ENCODE data around the gene SLC19A1. TPM values are rescaled to one million over a fixed set of nuclear protein-coding genes. Genes with fewer than 3 reads are reported as not detected.

The SLC19A1 gene
- 10 to 100 TPM; 10.8 to 13.7 TPM for total RNA-seq
- 5.7 to 11.6 reads per million in 2 donors for total RNA-seq

GRCh38 chr21:45542242-45542666, at the start of gene SLC19A1:
TSS of gene SLC19A1 (minus strand) at chr21:45542440. CDS start at chr21:45537959, 4,481 bp downstream.
- H3K27me3 Mint-ChIP-seq = no peaks in the 10 kb centered on the region
- H3K4me1 Mint-ChIP-seq = peaks cover 8% of the 10 kb centered on the region
- no peaks in the 10 kb centered on the region for H3K36me3 Mint-ChIP-seq (ENCODE audit: low read depth)
- H3K27ac Mint-ChIP-seq = no peak within 1 kb of the TSS
- no peaks in the 10 kb centered on the region for H3K9me3 ChIP-seq (ENCODE audit: control insufficient read depth, low read length, poor library complexity, severe bottlenecking)
- ATAC-seq (peak; percentile 89), DNase-seq (peak; percentile 70 to 77 (median 71))
- H3K4me3 Mint-ChIP-seq = peak within 1 kb of the TSS; percentile 71

GRCh38 chr21:45591619-45592207, 49.5 kb upstream of the SLC19A1 start:
- Mint-ChIP-seq H3K36me3 (ENCODE audit: low read depth) (no peaks in the 10 kb centered on the region), H3K4me1 (peaks cover 23% of the 10 kb centered on the region), H3K27ac (no peak overlapping the region), H3K27me3 (no peaks in the 10 kb centered on the region), H3K4me3 (no peak overlapping the region)
- H3K9me3 ChIP-seq (ENCODE audit: control insufficient read depth, low read length, poor library complexity, severe bottlenecking) = no peaks in the 10 kb centered on the region
- no peak for DNase-seq
- ATAC-seq = no peak

DNA sequence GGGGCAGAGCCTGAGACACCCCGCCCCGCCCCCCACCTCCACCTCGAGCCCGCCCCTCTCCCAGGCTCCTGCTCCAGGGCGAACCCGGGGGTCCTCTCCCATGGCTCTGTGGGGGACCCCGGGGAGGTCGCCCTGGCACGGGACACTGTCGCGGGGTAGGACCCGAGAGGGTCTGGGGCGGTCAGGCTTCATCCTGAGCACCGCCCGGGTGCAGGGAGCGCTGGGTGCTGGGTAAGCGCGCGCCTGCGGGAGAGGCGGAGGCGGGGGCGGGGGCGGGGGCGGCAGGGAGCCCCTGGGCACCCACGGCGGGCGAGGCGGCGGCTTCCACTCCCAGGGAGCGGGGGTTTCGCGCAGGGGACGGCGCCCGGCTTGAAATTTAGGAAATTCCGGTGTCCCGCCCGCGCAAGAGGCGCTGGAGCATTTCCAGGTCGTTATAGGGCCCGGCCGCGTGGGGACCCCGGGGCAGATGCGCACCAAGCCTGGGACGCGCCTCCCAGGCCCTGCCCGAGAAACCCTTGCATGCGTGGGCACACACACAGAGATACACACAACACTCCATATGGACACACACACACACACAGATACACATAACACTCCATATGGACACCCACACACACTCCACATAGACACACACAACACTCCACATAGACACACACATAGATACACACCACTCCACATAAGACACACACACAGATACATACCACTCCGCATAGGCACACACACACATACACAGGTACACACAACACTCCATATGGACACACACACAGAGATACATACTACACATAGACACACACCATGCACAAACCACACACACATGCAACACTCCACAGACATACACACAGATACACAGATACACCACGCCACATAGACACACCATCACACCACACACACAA, 48.7 kb upstream of the SLC19A1 start:
- ATAC-seq = peak; percentile 54
- peak in 2 of 3 donors; percentile 42 to 55 for DNase-seq
- Mint-ChIP-seq H3K4me3 (peak overlapping the region; percentile 63), H3K36me3 (ENCODE audit: low read depth) (no peaks in the 10 kb centered on the region), H3K27me3 (no peaks in the 10 kb centered on the region), H3K4me1 (peaks cover 17% of the 10 kb centered on the region), H3K27ac (no peak overlapping the region)
- H3K9me3 ChIP-seq (ENCODE audit: control insufficient read depth, low read length, poor library complexity, severe bottlenecking) = no peaks in the 10 kb centered on the region

DNA sequence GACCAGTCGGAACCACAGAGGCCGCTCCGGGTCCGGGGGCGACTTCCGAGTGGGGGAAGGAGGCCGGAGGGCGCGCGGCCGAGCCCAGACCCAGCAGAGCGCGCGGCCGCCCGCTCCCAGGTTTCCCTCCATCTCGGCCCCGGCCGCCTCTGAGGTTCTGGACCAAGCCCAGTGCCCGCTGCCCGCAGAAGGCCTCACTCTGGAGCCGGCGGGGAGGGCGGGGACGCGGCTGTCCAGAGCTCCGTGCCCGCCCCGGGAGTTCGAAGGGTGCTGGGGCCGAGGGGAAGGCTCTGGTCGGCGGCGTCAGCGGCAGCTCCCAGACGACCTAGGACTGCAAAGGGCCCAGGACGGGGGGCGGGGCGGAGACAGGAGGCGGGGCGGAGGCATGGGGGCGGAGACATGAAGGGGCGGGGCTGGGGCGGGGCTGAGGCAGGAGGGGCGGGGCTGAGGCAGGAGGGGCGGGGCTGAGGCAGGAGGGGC, 48.0 kb upstream of the SLC19A1 start:
- ATAC-seq = peak; percentile 66
- Mint-ChIP-seq H3K4me1 (peaks cover 17% of the 10 kb centered on the region), H3K36me3 (ENCODE audit: low read depth) (no peaks in the 10 kb centered on the region), H3K27me3 (no peaks in the 10 kb centered on the region), H3K27ac (peak overlapping the region; percentile 34), H3K4me3 (peak overlapping the region; percentile 63)
- DNase-seq = peak; percentile 64 to 69 (median 66)
- H3K9me3 ChIP-seq (ENCODE audit: control insufficient read depth, low read length, poor library complexity, severe bottlenecking) = no peaks in the 10 kb centered on the region

GRCh38 chr21:45589686-45590245, 47.5 kb upstream of the SLC19A1 start:
- H3K27me3 Mint-ChIP-seq = no peaks in the 10 kb centered on the region
- DNase-seq = no peak
- peak overlapping the region; percentile 34 for H3K27ac Mint-ChIP-seq
- H3K36me3 Mint-ChIP-seq (ENCODE audit: low read depth) = no peaks in the 10 kb centered on the region
- no peaks in the 10 kb centered on the region for H3K9me3 ChIP-seq (ENCODE audit: control insufficient read depth, low read length, poor library complexity, severe bottlenecking)
- peaks cover 17% of the 10 kb centered on the region for H3K4me1 Mint-ChIP-seq
- ATAC-seq = no peak
- H3K4me3 Mint-ChIP-seq = peak overlapping the region; percentile 63

DNA sequence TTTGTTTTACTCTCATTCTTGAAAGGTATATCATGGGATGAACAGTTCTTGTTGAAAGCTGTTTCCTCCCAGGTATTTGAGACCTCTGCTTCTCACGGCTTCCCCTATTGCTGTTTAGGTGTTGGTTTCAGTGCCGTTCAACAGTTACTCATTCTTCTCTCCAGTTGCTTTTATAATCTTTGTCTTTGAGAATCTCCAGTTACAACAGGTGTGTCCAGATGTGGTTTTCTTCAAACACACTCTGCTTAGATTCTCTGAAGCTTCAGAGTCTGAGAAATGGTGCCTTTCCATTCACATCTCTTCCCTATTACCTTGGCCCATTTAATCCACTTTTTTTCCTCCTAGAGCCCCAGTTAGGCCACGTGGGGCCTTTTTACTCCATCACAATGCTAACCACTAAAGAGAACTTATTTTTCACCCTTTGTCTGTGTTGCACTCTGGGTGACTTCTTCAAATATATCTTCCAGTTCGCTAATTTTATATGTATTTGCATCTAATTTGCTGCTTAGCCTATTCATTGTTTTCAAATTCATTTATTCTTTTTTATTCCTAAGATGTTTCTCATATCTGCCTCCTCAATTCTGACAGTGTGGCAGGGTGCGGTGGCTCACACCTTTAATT, 46.7 kb upstream of the SLC19A1 start:
- DNase-seq (no peak), ATAC-seq (no peak)
- no peaks in the 10 kb centered on the region for H3K9me3 ChIP-seq (ENCODE audit: control insufficient read depth, low read length, poor library complexity, severe bottlenecking)
- Mint-ChIP-seq H3K27ac (peak overlapping the region; percentile 37), H3K4me3 (no peak overlapping the region), H3K36me3 (ENCODE audit: low read depth) (no peaks in the 10 kb centered on the region), H3K4me1 (peaks cover 15% of the 10 kb centered on the region), H3K27me3 (no peaks in the 10 kb centered on the region)

DNA sequence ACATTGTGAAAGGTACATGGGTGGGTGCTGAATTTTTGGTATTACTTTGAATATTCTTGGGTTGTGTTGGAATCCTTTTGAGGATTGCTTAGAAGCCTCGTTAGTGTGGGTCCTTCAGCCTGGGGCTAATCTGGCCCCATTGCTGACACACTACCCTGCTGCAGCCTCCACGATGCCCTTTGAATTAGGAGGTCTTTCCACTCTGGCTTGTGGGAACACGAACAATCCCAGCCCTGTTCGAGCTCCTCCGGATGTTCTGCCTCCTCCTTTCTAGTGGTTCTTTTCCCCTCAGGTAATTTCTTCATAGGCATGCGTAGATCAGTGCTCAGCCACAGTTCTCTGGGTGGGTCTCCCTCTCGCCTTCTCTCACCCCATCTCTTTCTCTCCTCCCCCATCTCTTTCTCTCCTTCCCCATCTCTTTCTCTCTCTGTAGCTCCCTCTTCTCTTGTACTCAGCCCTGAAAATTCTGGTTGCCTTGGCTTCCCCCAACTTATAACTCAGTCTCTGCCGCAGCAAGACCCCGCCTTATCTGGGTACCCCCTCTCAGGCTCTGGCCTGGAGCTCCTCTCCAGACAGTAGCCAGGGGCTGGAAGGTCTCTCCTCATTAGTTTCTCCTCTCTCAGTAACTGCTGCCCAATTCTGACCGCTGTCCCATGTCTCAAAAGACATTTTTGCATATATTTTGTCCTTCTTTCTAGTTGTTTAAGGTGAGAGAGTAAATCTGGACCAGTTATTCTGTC, 46.0 kb upstream of the SLC19A1 start:
- H3K9me3 ChIP-seq (ENCODE audit: control insufficient read depth, low read length, poor library complexity, severe bottlenecking) = no peaks in the 10 kb centered on the region
- ATAC-seq (no peak), DNase-seq (no peak)
- H3K27ac Mint-ChIP-seq = peak overlapping the region; percentile 37
- H3K27me3 Mint-ChIP-seq = no peaks in the 10 kb centered on the region
- peaks cover 7% of the 10 kb centered on the region for H3K4me1 Mint-ChIP-seq
- peak overlapping the region; percentile 63 for H3K4me3 Mint-ChIP-seq
- no peaks in the 10 kb centered on the region for H3K36me3 Mint-ChIP-seq (ENCODE audit: low read depth)

DNA sequence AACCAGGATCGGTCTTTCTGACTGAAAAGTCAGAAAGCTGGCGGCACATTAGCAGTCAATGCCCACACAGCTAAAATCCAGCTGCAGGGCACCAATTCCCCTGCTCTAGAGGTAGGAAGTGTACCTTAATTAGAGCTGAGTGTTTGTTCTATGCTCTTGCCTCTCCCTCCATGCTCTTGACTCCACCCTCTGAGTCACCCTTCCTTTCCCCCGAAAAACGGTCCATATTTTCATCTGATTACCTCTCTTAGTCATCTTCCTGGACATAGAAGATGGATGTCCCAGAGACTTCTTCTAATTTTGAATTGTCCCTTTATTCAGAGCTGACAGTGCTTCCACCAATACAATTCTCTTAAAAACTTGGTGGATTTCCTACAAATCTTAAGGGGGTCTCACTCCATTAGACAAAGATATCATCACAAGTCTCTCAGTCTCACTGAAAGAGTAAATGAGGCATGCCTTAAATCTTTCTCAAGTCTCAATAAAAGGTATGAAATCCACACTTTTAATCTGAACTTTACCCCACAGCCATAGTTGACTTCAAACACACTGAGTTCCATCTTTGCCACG, 44.1 kb upstream of the SLC19A1 start:
- Mint-ChIP-seq H3K27ac (no peak overlapping the region), H3K36me3 (ENCODE audit: low read depth) (no peaks in the 10 kb centered on the region)
- ATAC-seq = no peak

GRCh38 chr21:45584786-45585185, 42.5 kb upstream of the SLC19A1 start:
- no peaks in the 10 kb centered on the region for H3K9me3 ChIP-seq (ENCODE audit: control insufficient read depth, low read length, poor library complexity, severe bottlenecking)
- no peak for ATAC-seq
- no peak for DNase-seq
- Mint-ChIP-seq H3K4me1 (no peaks in the 10 kb centered on the region), H3K27ac (no peak overlapping the region), H3K27me3 (no peaks in the 10 kb centered on the region), H3K36me3 (ENCODE audit: low read depth) (no peaks in the 10 kb centered on the region), H3K4me3 (no peak overlapping the region)

More for the DNA sequence above, 44.1 kb upstream of the SLC19A1 start:
- no peaks in the 10 kb centered on the region for H3K9me3 ChIP-seq (ENCODE audit: control insufficient read depth, low read length, poor library complexity, severe bottlenecking)
- no peaks in the 10 kb centered on the region for H3K27me3 Mint-ChIP-seq
- no peak overlapping the region for H3K4me3 Mint-ChIP-seq
- DNase-seq = no peak
- no peaks in the 10 kb centered on the region for H3K4me1 Mint-ChIP-seq

DNA sequence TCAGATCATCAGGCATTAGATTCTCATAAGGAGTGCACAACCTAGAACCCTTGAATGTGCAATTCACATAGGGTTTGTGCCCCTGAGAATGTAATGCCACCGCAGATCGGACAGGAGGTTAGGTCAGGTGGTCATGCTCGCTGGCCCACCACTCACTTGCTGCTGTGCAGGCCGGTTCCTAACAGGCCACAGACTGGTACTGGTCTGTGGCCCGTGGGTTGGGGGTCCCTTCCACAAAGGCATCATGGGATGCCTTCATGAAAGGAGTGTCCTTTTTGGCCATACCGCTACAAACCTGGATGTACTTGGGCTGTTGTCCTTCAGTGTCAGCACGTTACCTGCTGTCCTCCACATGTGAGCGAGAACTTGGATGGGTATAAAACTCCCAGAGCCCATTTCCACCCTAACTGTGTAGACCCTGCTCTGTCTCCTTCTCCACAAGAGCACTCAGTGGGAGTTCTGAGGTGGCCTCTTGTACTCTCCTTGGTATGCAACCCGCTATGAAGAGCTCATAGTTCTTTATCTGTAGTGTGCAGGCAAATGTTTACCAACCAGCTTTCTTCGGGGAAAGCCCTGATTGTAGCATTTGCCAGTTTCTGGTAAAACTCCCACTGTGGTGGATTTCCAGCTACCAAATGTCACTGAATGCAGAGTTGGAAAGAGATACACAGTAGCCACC, 41.7 kb upstream of the SLC19A1 start:
- Mint-ChIP-seq H3K36me3 (ENCODE audit: low read depth) (no peaks in the 10 kb centered on the region), H3K27me3 (no peaks in the 10 kb centered on the region), H3K4me3 (no peak overlapping the region), H3K27ac (no peak overlapping the region), H3K4me1 (no peaks in the 10 kb centered on the region)
- no peak for ATAC-seq
- H3K9me3 ChIP-seq (ENCODE audit: control insufficient read depth, low read length, poor library complexity, severe bottlenecking) = no peaks in the 10 kb centered on the region
- no peak for DNase-seq

DNA sequence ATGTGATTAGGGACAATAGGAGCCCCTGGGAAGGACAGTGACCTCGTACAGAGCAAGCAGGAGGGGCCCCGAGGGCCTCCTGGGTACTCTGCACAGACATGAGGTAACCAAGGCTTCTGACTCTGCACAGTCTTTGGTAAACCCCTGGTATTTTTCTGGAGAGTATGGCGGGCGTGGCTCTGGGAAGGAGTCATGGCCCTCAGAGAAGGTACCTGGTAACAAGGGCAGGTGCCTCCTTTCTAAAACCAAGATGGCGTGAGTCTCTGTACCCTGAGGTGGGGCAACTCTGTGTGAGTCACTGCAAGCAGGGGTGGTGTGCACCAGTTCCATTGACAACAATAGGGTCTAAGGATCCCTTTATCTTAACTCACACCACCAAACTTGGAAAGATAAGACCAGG, 39.9 kb upstream of the SLC19A1 start:
- Mint-ChIP-seq H3K36me3 (ENCODE audit: low read depth) (no peaks in the 10 kb centered on the region), H3K27ac (no peak overlapping the region), H3K27me3 (no peaks in the 10 kb centered on the region), H3K4me3 (no peak overlapping the region), H3K4me1 (no peaks in the 10 kb centered on the region)
- no peaks in the 10 kb centered on the region for H3K9me3 ChIP-seq (ENCODE audit: control insufficient read depth, low read length, poor library complexity, severe bottlenecking)
- ATAC-seq = no peak
- no peak for DNase-seq

- Mint-ChIP-seq H3K27ac (no peak overlapping the region), H3K36me3 (ENCODE audit: low read depth) (no peaks in the 10 kb centered on the region), H3K27me3 (peaks cover 6% of the 10 kb centered on the region), H3K4me3 (no peak overlapping the region), H3K4me1 (no peaks in the 10 kb centered on the region)
- DNase-seq (no peak), ATAC-seq (no peak)
- no peaks in the 10 kb centered on the region for H3K9me3 ChIP-seq (ENCODE audit: control insufficient read depth, low read length, poor library complexity, severe bottlenecking)
Observed at GRCh38 chr21:45581322-45581712, 39.1 kb upstream of the SLC19A1 start.

All from T-helper 17 cell (primary cell).